Parathyroid adenoma (tissue), 2 donors: Measurements from ENCODE around the gene PLEKHG5.

Source experiments
- H2AFZ ChIP-seq: fragments of 300-600 bp; sonication (generic); one replicate; pipeline ENCODE4 v1.7.0; 2017; ENCODE audit warnings: antibody characterized with exemption, mild to moderate bottlenecking
- H3K27ac ChIP-seq: fragments of 300-600 bp; sonication (generic); one replicate; pipeline ENCODE4 v1.7.0; 2017
- H3K27me3 ChIP-seq: fragments of 300-600 bp; sonication (generic); one replicate; pipeline ENCODE4 v1.7.0; 2017; ENCODE audit warnings: low read length; ENCODE audit not compliant: control insufficient read depth, insufficient read depth
- H3K36me3 ChIP-seq: fragments of 300-600 bp; sonication (generic); one replicate; pipeline ENCODE4 v1.7.0; 2017; ENCODE audit warnings: low read length; ENCODE audit not compliant: control insufficient read depth, insufficient read depth
- H3K4me1 ChIP-seq: fragments of 300-600 bp; sonication (generic); one replicate; pipeline ENCODE4 v1.7.0; 2017; ENCODE audit warnings: control low read depth
- H3K4me2 ChIP-seq: fragments of 300-600 bp; sonication (generic); one replicate; pipeline ENCODE4 v1.7.0; 2017; ENCODE audit warnings: low read length
- H3K4me3 ChIP-seq: fragments of 300-600 bp; sonication (generic); one replicate; pipeline ENCODE4 v1.7.0; 2017; ENCODE audit warnings: low read depth, low read length
- H3K79me2 ChIP-seq: fragments of 300-600 bp; sonication (generic); one replicate; pipeline ENCODE4 v1.7.0; 2017; ENCODE audit warnings: control low read depth
- H3K9ac ChIP-seq: fragments of 300-600 bp; sonication (generic); one replicate; pipeline ENCODE4 v1.7.0; 2017; ENCODE audit warnings: mild to moderate bottlenecking
- H3K9me3 ChIP-seq: fragments of 300-600 bp; sonication (generic); one replicate; pipeline ENCODE4 v1.7.0; 2017; ENCODE audit warnings: low read length; ENCODE audit not compliant: control insufficient read depth
- TF ChIP-seq, protein P1 (sequence below): fragments of 300-600 bp; sonication (generic); IDR thresholded peaks from one replicate; pipeline ENCODE4 v1.7.0; 2017; ENCODE audit warnings: antibody characterized with exemption, mild to moderate bottlenecking
- donor health status: primary hyperparathyroidism.

The PLEKHG5 gene

GRCh38 chr1:6464514-6464836, 27.0 kb downstream of the PLEKHG5 start:
- peaks cover 9% of the 10 kb centered on the region for H3K4me1 ChIP-seq
- peak overlapping the region; percentile 53 for H3K27ac ChIP-seq
- H2AFZ ChIP-seq = no peak overlapping the region
- TF ChIP-seq, protein P1, sequence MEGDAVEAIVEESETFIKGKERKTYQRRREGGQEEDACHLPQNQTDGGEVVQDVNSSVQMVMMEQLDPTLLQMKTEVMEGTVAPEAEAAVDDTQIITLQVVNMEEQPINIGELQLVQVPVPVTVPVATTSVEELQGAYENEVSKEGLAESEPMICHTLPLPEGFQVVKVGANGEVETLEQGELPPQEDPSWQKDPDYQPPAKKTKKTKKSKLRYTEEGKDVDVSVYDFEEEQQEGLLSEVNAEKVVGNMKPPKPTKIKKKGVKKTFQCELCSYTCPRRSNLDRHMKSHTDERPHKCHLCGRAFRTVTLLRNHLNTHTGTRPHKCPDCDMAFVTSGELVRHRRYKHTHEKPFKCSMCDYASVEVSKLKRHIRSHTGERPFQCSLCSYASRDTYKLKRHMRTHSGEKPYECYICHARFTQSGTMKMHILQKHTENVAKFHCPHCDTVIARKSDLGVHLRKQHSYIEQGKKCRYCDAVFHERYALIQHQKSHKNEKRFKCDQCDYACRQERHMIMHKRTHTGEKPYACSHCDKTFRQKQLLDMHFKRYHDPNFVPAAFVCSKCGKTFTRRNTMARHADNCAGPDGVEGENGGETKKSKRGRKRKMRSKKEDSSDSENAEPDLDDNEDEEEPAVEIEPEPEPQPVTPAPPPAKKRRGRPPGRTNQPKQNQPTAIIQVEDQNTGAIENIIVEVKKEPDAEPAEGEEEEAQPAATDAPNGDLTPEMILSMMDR = peak; percentile 53
- peak overlapping the region; percentile 13 for H3K4me2 ChIP-seq
- H3K27me3 ChIP-seq = no peaks in the 10 kb centered on the region
- no peaks in the 10 kb centered on the region for H3K79me2 ChIP-seq
- H3K4me3 ChIP-seq = no peak overlapping the region
- H3K9ac ChIP-seq = no peak overlapping the region
- H3K9me3 ChIP-seq = no peaks in the 10 kb centered on the region
- no peaks in the 10 kb centered on the region for H3K36me3 ChIP-seq

GRCh38 chr1:6463120-6463412, 28.4 kb downstream of the PLEKHG5 start:
- Histone ChIP-seq H3K9ac (no peak overlapping the region), H3K4me3 (no peak overlapping the region), H3K27ac (no peak overlapping the region), H3K4me2 (no peak overlapping the region), H3K9me3 (no peaks in the 10 kb centered on the region), H3K79me2 (no peaks in the 10 kb centered on the region), H3K36me3 (no peaks in the 10 kb centered on the region), H2AFZ (no peak overlapping the region), H3K27me3 (no peaks in the 10 kb centered on the region), H3K4me1 (peaks cover 9% of the 10 kb centered on the region)
- TF ChIP-seq, protein P1 = no peak

GRCh38 chr1:6462412-6463119, 28.9 kb downstream of the PLEKHG5 start:
- Histone ChIP-seq H2AFZ (no peak overlapping the region), H3K36me3 (no peaks in the 10 kb centered on the region), H3K4me3 (no peak overlapping the region), H3K4me1 (peaks cover 9% of the 10 kb centered on the region), H3K9ac (no peak overlapping the region), H3K79me2 (no peaks in the 10 kb centered on the region), H3K9me3 (no peaks in the 10 kb centered on the region), H3K4me2 (no peak overlapping the region), H3K27ac (no peak overlapping the region), H3K27me3 (no peaks in the 10 kb centered on the region)
- TF ChIP-seq, protein P1 = no peak

DNA sequence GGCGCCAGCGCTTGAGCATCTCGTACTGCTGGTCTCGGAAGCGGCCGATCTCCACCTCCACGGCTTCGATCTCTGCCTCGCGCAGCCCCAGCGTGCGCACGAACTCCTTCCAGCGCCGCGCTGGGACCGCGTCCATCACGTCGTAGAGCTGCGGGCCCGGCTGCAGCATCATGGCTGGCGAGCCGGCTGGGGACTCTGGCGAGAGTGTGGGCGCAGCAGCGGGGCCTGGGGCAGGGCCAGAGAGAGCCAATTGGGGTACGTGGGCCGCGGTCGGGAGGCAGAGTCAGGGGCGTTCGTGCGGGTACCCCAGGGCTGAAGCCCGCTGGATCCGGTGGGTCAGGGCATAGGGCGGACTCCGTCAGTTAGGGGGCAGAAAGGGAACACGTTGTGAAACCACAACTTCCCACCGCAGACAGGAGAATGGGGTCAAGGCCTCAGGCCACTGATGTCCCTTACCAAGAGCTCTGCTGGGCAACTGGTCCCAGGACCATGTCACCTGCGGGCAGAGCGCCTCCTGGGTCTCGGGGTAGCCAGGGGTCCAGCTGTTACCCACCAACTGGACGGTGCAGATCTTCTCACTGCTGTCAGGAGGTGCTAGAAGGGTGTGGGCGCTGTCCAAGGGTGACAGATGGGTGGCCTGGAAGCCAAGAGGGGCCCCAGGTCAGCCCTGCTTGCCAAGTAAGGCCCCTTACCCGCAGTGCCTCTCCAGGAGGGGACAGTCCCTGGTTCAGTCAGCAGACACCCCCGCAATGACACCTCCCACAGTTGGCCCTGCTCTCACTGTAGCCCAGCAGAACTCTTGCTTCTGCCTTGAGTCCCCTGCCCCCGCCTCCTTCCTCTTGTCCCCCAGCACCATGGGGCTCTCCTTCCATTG, 29.7 kb downstream of the PLEKHG5 start:
- Histone ChIP-seq H3K4me2 (no peak overlapping the region), H3K4me3 (no peak overlapping the region), H3K4me1 (peaks cover 9% of the 10 kb centered on the region), H3K27ac (no peak overlapping the region), H3K27me3 (no peaks in the 10 kb centered on the region), H3K9ac (no peak overlapping the region), H2AFZ (no peak overlapping the region), H3K36me3 (no peaks in the 10 kb centered on the region), H3K79me2 (peaks cover under 1% of the 10 kb centered on the region), H3K9me3 (no peaks in the 10 kb centered on the region)
- TF ChIP-seq, protein P1 = no peak
